Spleen (tissue), 11 donors: Measurements from ENCODE around the gene FAM25A. TPM values are rescaled to one million over a fixed set of nuclear protein-coding genes. Genes with fewer than 3 reads are reported as not detected.
"Not testable (repeated sequence)": the region's sequence is repeated elsewhere in the genome, so short reads cannot be mapped to it uniquely, and the experiment has no call there.

Source experiments
- DNase-seq: peaks from one replicate; pipeline ENCODE4 v3.0.0-alpha.2; 2020
- H3K27ac ChIP-seq, 8 donors: fragments of 200-600 bp; sonication (generic) in 7 of 8; 1 replicate in 4 of 8; 2 replicates in 4 of 8; pipeline versions ENCODE4 v1.5.0 to v1.8.0; 2016 to 2021; ENCODE audit warnings: inconsistent platforms in 4 of 8, mild to moderate bottlenecking in 4 of 8, moderate library complexity in 1 of 8
- H3K27me3 ChIP-seq, 7 donors: fragments of 200-600 bp; sonication (generic) in 6 of 7; replicated peaks in 1 of 7; 1 replicate in 4 of 7; 2 replicates in 3 of 7; pipeline versions ENCODE4 v1.5.0 to v1.8.0; 2016 to 2021; ENCODE audit warnings: inconsistent platforms in 3 of 7, mild to moderate bottlenecking in 1 of 7
- H3K36me3 ChIP-seq, 6 donors: fragments of 200-600 bp; sonication (generic) in 5 of 6; 1 replicate in 4 of 6; 2 replicates in 2 of 6; pipeline versions ENCODE4 v1.5.0 to v1.8.0; 2016 to 2021; ENCODE audit warnings: inconsistent platforms in 2 of 6
- H3K4me1 ChIP-seq, 6 donors: fragments of 200-600 bp; sonication (generic) in 5 of 6; 1 replicate in 3 of 6; 2 replicates in 3 of 6; pipeline versions ENCODE4 v1.5.0 to v1.8.0; 2016 to 2021; ENCODE audit warnings: inconsistent platforms in 3 of 6
- H3K4me3 ChIP-seq, 8 donors: fragments of 200-600 bp; sonication (generic) in 7 of 8; 1 replicate in 4 of 8; 2 replicates in 4 of 8; pipeline versions ENCODE4 v1.5.0 to v1.8.0; 2016 to 2021; ENCODE audit warnings: inconsistent platforms in 4 of 8, mild to moderate bottlenecking in 4 of 8, moderate library complexity in 2 of 8
- H3K9me3 ChIP-seq, 8 donors: fragments of 200-600 bp; sonication (generic) in 7 of 8; 1 replicate in 4 of 8; 2 replicates in 4 of 8; pipeline versions ENCODE4 v1.5.0 to v1.8.0; 2016 to 2021; ENCODE audit warnings: inconsistent platforms in 4 of 8
- POLR2A ChIP-seq, 3 donors: fragments of 450-650 bp; IDR thresholded peaks; one replicate each; pipeline ENCODE4 v1.5.1; 2017; ENCODE audit warnings: antibody characterized with exemption in 3 of 3, mild to moderate bottlenecking in 1 of 3
- POLR2AphosphoS5 ChIP-seq, 3 donors: sonication (generic); formaldehyde crosslinking; IDR thresholded peaks; one replicate each; pipeline ENCODE4 v1.5.1; 2017; ENCODE audit warnings: antibody characterized with exemption in 3 of 3
- WGBS, 5 donors: extraction: QIAGEN DNeasy Blood & Tissue Kit in 3 of 5; methylation state at CpG; one replicate each; pipeline versions ENCODE4 v1.1.5 to v1.1.7; 2013 to 2018; 5-methylcytosine and 5-hydroxymethylcytosine counted together
- intact Hi-C: fragments of 100-400 bp; cut with DNase I; formaldehyde crosslinking; loops from one replicate; pipeline ENCODE4 v1.15.0; 2023; ENCODE audit warnings: low total_unique reads
- polyA plus RNA-seq, 3 donors: library from polyadenylated mRNA; stranded (reverse); fragments of 200-250 nt; gene quantifications; one replicate each; pipeline ENCODE4 v1.2.1, GENCODE V29; 2013
- total RNA-seq, 7 donors: library from RNA; depleted of rRNA in 3 of 7; stranded (reverse); fragments of >200 nt in 3 of 7; fragmentation: NEBNext Ultra II Directional in 4 of 7; extraction: Animal tissue kit (Norgen Biotek cat#: 25700) in 4 of 7; gene quantifications; one replicate each; pipeline versions ENCODE4 v1.1.0 to v1.2.1, GENCODE V29; 2016 to 2021
- TF ChIP-seq, protein P1 (sequence below), 11 experiments: fragments of 200-600 bp in 7 of 11; fragments of 450-650 bp in 4 of 11; sonication (generic) in 4 of 11; IDR thresholded peaks in 8 of 11; conservative IDR thresholded peaks in 3 of 11; 1 replicate in 7 of 11; 2 replicates in 4 of 11; pipeline versions ENCODE4 v1.4.0 to v1.8.0; 2016 to 2021; ENCODE audit warnings: antibody characterized with exemption in 11 of 11, inconsistent platforms in 4 of 11, mild to moderate bottlenecking in 1 of 11
- donor health status: healthy with polysubstance abuse.
- donor health status: DM: no; HTN: no; CAD: no; lungs with moderate emphysema.
- donor health status: DM: no; HTN: no; CAD: no.
- donor health status: Bipolar disorder and iron deficiency.
- donor health status: healthy.
- donor health status: DM: no; HTN: no; CAD: no.
- donor health status: DM: yes; HTN: yes; CAD: no.

FAM25A gene
- total and polyA plus RNA-seq, 10 donors = not detected

DNA sequence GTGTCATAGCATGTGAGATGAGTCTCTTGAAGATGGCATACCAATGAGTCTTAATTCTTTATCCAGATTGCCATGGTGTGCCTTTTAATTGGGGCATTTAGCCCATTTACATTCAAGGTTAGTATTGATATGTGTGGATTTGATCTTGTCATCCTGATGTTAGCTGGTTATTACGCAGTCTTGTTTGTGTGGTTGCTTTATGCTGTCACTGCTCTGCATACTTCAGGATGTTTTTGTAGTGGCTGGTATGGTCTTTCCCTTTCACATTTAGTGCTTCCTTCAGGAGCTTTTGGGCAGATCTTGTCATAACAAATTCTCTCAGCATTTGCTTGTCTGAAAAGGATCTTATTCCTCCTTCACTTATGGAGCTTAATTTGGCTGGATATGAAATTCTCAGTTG, 16.5 kb downstream of the FAM25A start:
- no peak overlapping the region for H3K4me3 ChIP-seq
- TF ChIP-seq, protein P1, sequence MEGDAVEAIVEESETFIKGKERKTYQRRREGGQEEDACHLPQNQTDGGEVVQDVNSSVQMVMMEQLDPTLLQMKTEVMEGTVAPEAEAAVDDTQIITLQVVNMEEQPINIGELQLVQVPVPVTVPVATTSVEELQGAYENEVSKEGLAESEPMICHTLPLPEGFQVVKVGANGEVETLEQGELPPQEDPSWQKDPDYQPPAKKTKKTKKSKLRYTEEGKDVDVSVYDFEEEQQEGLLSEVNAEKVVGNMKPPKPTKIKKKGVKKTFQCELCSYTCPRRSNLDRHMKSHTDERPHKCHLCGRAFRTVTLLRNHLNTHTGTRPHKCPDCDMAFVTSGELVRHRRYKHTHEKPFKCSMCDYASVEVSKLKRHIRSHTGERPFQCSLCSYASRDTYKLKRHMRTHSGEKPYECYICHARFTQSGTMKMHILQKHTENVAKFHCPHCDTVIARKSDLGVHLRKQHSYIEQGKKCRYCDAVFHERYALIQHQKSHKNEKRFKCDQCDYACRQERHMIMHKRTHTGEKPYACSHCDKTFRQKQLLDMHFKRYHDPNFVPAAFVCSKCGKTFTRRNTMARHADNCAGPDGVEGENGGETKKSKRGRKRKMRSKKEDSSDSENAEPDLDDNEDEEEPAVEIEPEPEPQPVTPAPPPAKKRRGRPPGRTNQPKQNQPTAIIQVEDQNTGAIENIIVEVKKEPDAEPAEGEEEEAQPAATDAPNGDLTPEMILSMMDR (IDR thresholded peaks at IDR 0.05 in 8 of 11, conservative IDR thresholded peaks at IDR 0.05 in 3 of 11) = no peak
- TF ChIP-seq POLR2A (IDR thresholded peaks at IDR 0.05) = no peak
- TF ChIP-seq POLR2AphosphoS5 (IDR thresholded peaks at IDR 0.05) = no peak
- H3K36me3 ChIP-seq = no peaks in the 10 kb centered on the region
- no peak overlapping the region for H3K27ac ChIP-seq
- no peaks in the 10 kb centered on the region for H3K4me1 ChIP-seq
- 83 to 97% (median 90%) methylated on average over 1 of the region's 1 CpG for WGBS, 5 donors
- H3K27me3 ChIP-seq = no peaks in the 10 kb centered on the region
- H3K9me3 ChIP-seq = peaks cover 0 to 10% (median 0%) of the 10 kb centered on the region in 8 donors
- intact Hi-C loops = no loop called here
- no peak for DNase-seq

DNA sequence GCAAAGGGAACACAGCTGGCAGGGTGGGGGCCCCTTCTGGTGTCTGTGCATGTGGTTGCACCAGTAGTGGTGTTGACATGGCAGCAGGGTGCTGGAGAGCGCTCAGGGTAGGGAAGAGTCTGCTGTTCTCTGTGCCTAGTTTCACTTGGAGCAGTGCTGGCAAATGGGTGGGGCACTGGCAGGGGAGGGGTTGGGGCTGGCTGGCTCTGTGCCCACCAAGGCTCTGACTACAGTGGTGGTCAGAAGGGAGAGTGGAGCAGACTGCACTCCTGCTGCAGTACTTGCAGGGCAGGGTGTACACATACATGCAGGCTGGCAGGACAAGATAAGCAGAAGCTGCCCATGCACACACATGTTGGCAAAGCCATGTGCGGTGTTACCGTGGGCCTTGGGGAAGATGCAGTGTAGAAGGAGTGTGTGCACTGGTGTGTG, 18.2 kb downstream of the FAM25A start:
- Histone ChIP-seq H3K27me3 (no peaks in the 10 kb centered on the region), H3K27ac (no peak overlapping the region), H3K4me3 (no peak overlapping the region), H3K4me1 (no peaks in the 10 kb centered on the region), H3K9me3 (peaks cover 0 to 10% (median 0%) of the 10 kb centered on the region in 8 donors), H3K36me3 (peaks cover 0 to under 1% (median 0%) of the 10 kb centered on the region in 6 donors)
- 89 to 96% (median 91%) methylated on average over 2 to 3 of the region's 3 CpGs for WGBS, 5 donors
- intact Hi-C loops = no loop called here
- TF ChIP-seq POLR2A (IDR thresholded peaks at IDR 0.05) (no peak), POLR2AphosphoS5 (IDR thresholded peaks at IDR 0.05) (no peak)
- TF ChIP-seq, protein P1 (IDR thresholded peaks at IDR 0.05 in 8 of 11, conservative IDR thresholded peaks at IDR 0.05 in 3 of 11) = no peak
- DNase-seq = no peak

DNA sequence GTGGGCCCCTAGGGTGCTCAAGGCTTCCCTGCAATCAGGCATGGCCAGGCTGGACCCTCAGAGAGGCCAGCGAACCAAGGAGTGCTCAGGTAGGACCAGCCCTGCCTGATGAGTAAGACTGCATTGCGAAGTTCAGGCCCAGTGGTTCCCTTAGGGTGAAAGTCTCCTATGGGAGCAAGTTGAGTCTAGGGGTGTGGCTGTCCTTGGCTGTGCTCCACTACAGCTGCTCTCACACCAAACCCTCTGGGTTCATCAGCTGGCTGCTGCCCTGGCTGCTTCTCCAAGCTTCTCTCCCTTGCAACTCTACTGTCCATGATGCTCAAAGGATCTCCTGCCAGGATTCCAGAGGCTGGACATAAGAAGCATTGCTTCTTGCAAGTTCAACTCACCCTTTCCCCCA, 18.7 kb downstream of the FAM25A start:
- no peak overlapping the region for H3K4me3 ChIP-seq
- 88 to 95% (median 94%) methylated on average over 2 of the region's 2 CpGs for WGBS, 5 donors
- H3K27me3 ChIP-seq = no peaks in the 10 kb centered on the region
- peaks cover 0 to 6% (median 2%) of the 10 kb centered on the region in 6 donors for H3K36me3 ChIP-seq
- no peak overlapping the region for H3K27ac ChIP-seq
- TF ChIP-seq, protein P1 (IDR thresholded peaks at IDR 0.05 in 8 of 11, conservative IDR thresholded peaks at IDR 0.05 in 3 of 11) = no peak
- TF ChIP-seq POLR2AphosphoS5 (IDR thresholded peaks at IDR 0.05) = no peak
- TF ChIP-seq POLR2A (IDR thresholded peaks at IDR 0.05) = no peak
- peaks cover 0 to 10% (median 0%) of the 10 kb centered on the region in 8 donors for H3K9me3 ChIP-seq
- no peaks in the 10 kb centered on the region for H3K4me1 ChIP-seq
- DNase-seq = no peak
- intact Hi-C loops = no loop called here

DNA sequence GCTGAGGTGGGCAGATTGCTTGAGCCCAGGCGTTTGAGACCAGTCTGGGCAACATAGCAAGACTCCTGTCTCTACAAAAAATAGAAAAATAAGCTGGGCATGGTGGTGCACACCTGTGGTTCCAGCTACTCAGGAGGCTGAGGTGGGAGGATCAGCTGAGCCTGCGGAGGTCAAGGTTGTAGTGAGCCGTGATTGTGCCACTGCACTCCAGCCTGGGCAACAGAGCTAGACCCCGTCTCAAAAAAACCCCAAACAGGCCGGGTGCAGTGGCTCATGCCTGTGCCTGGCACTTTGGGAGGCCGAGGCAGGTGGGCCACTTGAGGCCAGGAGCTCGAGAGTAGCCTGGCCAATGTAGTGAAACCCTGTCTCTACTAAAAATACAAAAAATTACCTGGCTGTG, 23.5 kb downstream of the FAM25A start:
- H3K36me3 ChIP-seq = peaks cover 0 to 50% (median 26%) of the 10 kb centered on the region in 6 donors
- peak in 1 of 3 donors; percentile 20 for TF ChIP-seq POLR2AphosphoS5 (IDR thresholded peaks at IDR 0.05)
- H3K4me3 ChIP-seq, H3K27ac ChIP-seq, H3K4me1 ChIP-seq, H3K27me3 ChIP-seq, intact Hi-C loops, DNase-seq: not testable (repeated sequence)
- WGBS, 5 donors = 90 to 98% (median 93%) methylated on average over 7 of the region's 7 CpGs
- peaks cover 0 to 10% (median 0%) of the 10 kb centered on the region in 8 donors for H3K9me3 ChIP-seq
